Memory B cell (primary cell): ENCODE data around the gene UGGT2.
A peak's percentile ranks its signal among the peaks of the same experiment; 100 is the strongest.
"Not testable (repeated sequence)": the region's sequence is repeated elsewhere in the genome, so short reads cannot be mapped to it uniquely, and the experiment has no call there.

Experiments used
- ATAC-seq: fragments of 150-1000 bp; cut with Tn5 transposase; 2 replicates; pipeline ENCODE4 v1.10.0; 2021; ENCODE audit warnings: low read depth, mild to moderate bottlenecking, moderate library complexity
- DNase-seq, 2 donors: peaks; one replicate each; pipeline ENCODE4 v3.0.0; 2022; ENCODE audit warnings: low spot score in 2 of 2
- H3K27ac Mint-ChIP-seq: one replicate; pipeline ENCODE4 v1.8.0; 2022; ENCODE audit warnings: mild to moderate bottlenecking, moderate library complexity, mixed read lengths
- H3K27me3 Mint-ChIP-seq: one replicate; pipeline ENCODE4 v1.8.0; 2022; ENCODE audit warnings: mixed read lengths
- H3K36me3 Mint-ChIP-seq: one replicate; pipeline ENCODE4 v1.8.0; 2022; ENCODE audit warnings: mild to moderate bottlenecking, mixed read lengths
- H3K4me1 Mint-ChIP-seq: one replicate; pipeline ENCODE4 v1.8.0; 2022; ENCODE audit warnings: mixed read lengths
- H3K4me3 Mint-ChIP-seq: one replicate; pipeline ENCODE4 v1.8.0; 2022; ENCODE audit warnings: mild to moderate bottlenecking, moderate library complexity, mixed read lengths
- H3K9me3 Mint-ChIP-seq: one replicate; pipeline ENCODE4 v1.8.0; 2022; ENCODE audit warnings: mixed read lengths

Gene UGGT2

GRCh38 chr13:96075953-96076543 is 22.8 kb upstream of the UGGT2 start:
- Mint-ChIP-seq H3K4me3 (no peak overlapping the region), H3K4me1 (no peaks in the 10 kb centered on the region), H3K36me3 (no peaks in the 10 kb centered on the region), H3K27ac (no peak overlapping the region), H3K9me3 (no peaks in the 10 kb centered on the region), H3K27me3 (peaks cover 3% of the 10 kb centered on the region)
- ATAC-seq, result no peak
- no peak for DNase-seq

- Mint-ChIP-seq H3K4me1 (no peaks in the 10 kb centered on the region), H3K27ac (no peak overlapping the region), H3K9me3 (peaks cover 2% of the 10 kb centered on the region), H3K27me3 (peaks cover 3% of the 10 kb centered on the region), H3K36me3 (no peaks in the 10 kb centered on the region), H3K4me3 (no peak overlapping the region)
- no peak for DNase-seq
- ATAC-seq, result no peak
These were observed 19.2 kb upstream of the UGGT2 start for GRCh38 chr13:96072392-96072791.

- Mint-ChIP-seq H3K36me3 (no peaks in the 10 kb centered on the region), H3K27me3 (peaks cover 2% of the 10 kb centered on the region), H3K9me3 (peaks cover 2% of the 10 kb centered on the region), H3K27ac (no peak overlapping the region), H3K4me3 (no peak overlapping the region), H3K4me1 (no peaks in the 10 kb centered on the region)
- ATAC-seq (no peak), DNase-seq (no peak)
These were observed 18.3 kb upstream of the UGGT2 start for GRCh38 chr13:96071504-96071903.

GRCh38 chr13:96068729-96069128 is 15.5 kb upstream of the UGGT2 start:
- DNase-seq, result no peak
- Mint-ChIP-seq H3K4me3 (no peak overlapping the region), H3K4me1 (no peaks in the 10 kb centered on the region), H3K27ac (no peak overlapping the region), H3K9me3 (peaks cover 3% of the 10 kb centered on the region), H3K27me3 (peaks cover 2% of the 10 kb centered on the region), H3K36me3 (no peaks in the 10 kb centered on the region)
- ATAC-seq, result no peak

- H3K4me1 Mint-ChIP-seq, result no peaks in the 10 kb centered on the region
- no peaks in the 10 kb centered on the region for H3K36me3 Mint-ChIP-seq
- H3K27me3 Mint-ChIP-seq, result peaks cover 2% of the 10 kb centered on the region
- H3K9me3 Mint-ChIP-seq, result peaks cover 3% of the 10 kb centered on the region
- no peak for DNase-seq
- no peak overlapping the region for H3K4me3 Mint-ChIP-seq
- no peak overlapping the region for H3K27ac Mint-ChIP-seq
- no peak for ATAC-seq
These were observed 12.6 kb upstream of the UGGT2 start for GRCh38 chr13:96065849-96066248.

- no peak for DNase-seq
- peak; percentile 43 for ATAC-seq
- Mint-ChIP-seq H3K27me3 (peaks cover 8% of the 10 kb centered on the region), H3K4me1 (peaks cover 8% of the 10 kb centered on the region), H3K36me3 (no peaks in the 10 kb centered on the region), H3K27ac (peak overlapping the region; percentile 62), H3K9me3 (peaks cover 1% of the 10 kb centered on the region), H3K4me3 (peak overlapping the region; percentile 94)
These were observed 572 bp downstream of the UGGT2 start for GRCh38 chr13:96052656-96053002.

GRCh38 chr13:96051946-96052345 is 1.3 kb downstream of the UGGT2 start:
- not testable (repeated sequence) for H3K4me1 Mint-ChIP-seq, H3K36me3 Mint-ChIP-seq, ATAC-seq, H3K27me3 Mint-ChIP-seq, H3K9me3 Mint-ChIP-seq, DNase-seq, H3K27ac Mint-ChIP-seq
- peak overlapping the region; percentile 50 for H3K4me3 Mint-ChIP-seq

- not testable (repeated sequence) for H3K4me1 Mint-ChIP-seq, DNase-seq, H3K27ac Mint-ChIP-seq, ATAC-seq, H3K27me3 Mint-ChIP-seq, H3K9me3 Mint-ChIP-seq, H3K4me3 Mint-ChIP-seq, H3K36me3 Mint-ChIP-seq
These were observed 1.7 kb downstream of the UGGT2 start for GRCh38 chr13:96051491-96051890.

- not testable (repeated sequence) for H3K27ac Mint-ChIP-seq, H3K9me3 Mint-ChIP-seq, H3K4me3 Mint-ChIP-seq, H3K36me3 Mint-ChIP-seq, ATAC-seq, H3K4me1 Mint-ChIP-seq, DNase-seq, H3K27me3 Mint-ChIP-seq
These were observed 2.2 kb downstream of the UGGT2 start for GRCh38 chr13:96050955-96051354.

- H3K4me3 Mint-ChIP-seq, result not testable (repeated sequence)
These were observed 6.6 kb downstream of the UGGT2 start for GRCh38 chr13:96046449-96047126.

GRCh38 chr13:96044238-96044637 is 9.0 kb downstream of the UGGT2 start:
- Mint-ChIP-seq H3K4me1 (no peaks in the 10 kb centered on the region), H3K9me3 (peaks cover 10% of the 10 kb centered on the region), H3K36me3 (peaks cover 2% of the 10 kb centered on the region), H3K27ac (no peak overlapping the region), H3K27me3 (no peaks in the 10 kb centered on the region), H3K4me3 (no peak overlapping the region)
- DNase-seq (no peak), ATAC-seq (no peak)

More at GRCh38 chr13:96046449-96047126, 6.6 kb downstream of the UGGT2 start:
- DNase-seq, H3K9me3 Mint-ChIP-seq, H3K4me1 Mint-ChIP-seq, H3K27me3 Mint-ChIP-seq, H3K36me3 Mint-ChIP-seq, ATAC-seq, H3K27ac Mint-ChIP-seq: not testable (repeated sequence)

GRCh38 chr13:96041326-96042110 is 11.7 kb downstream of the UGGT2 start:
- no peaks in the 10 kb centered on the region for H3K4me1 Mint-ChIP-seq
- no peak for DNase-seq
- no peak for ATAC-seq

GRCh38 chr13:96036515-96036914 is 16.7 kb downstream of the UGGT2 start:
- no peak for DNase-seq
- Mint-ChIP-seq H3K4me1 (no peaks in the 10 kb centered on the region), H3K36me3 (peaks cover 4% of the 10 kb centered on the region), H3K4me3 (no peak overlapping the region), H3K9me3 (peaks cover 3% of the 10 kb centered on the region), H3K27ac (no peak overlapping the region), H3K27me3 (no peaks in the 10 kb centered on the region)
- ATAC-seq, result no peak

More at GRCh38 chr13:96041326-96042110, 11.7 kb downstream of the UGGT2 start:
- Mint-ChIP-seq H3K27ac (no peak overlapping the region), H3K36me3 (peaks cover 2% of the 10 kb centered on the region), H3K27me3 (no peaks in the 10 kb centered on the region), H3K9me3 (peaks cover 10% of the 10 kb centered on the region), H3K4me3 (no peak overlapping the region)

- no peak for ATAC-seq
These were observed 18.5 kb downstream of the UGGT2 start for GRCh38 chr13:96034662-96035061.

More at GRCh38 chr13:96034662-96035061, 18.5 kb downstream of the UGGT2 start:
- Mint-ChIP-seq H3K27me3 (no peaks in the 10 kb centered on the region), H3K4me1 (no peaks in the 10 kb centered on the region), H3K36me3 (peaks cover 3% of the 10 kb centered on the region), H3K9me3 (peaks cover 2% of the 10 kb centered on the region), H3K27ac (no peak overlapping the region), H3K4me3 (no peak overlapping the region)
- no peak for DNase-seq
